HG02885 (cell line): ENCODE results near the gene ATXN7L3B.

ENCODE experiments used
- ATAC-seq: cut with Tn5 transposase; IDR thresholded peaks from one replicate; pipeline ENCODE4 v1.9.1; 2021; ENCODE audit warnings: mild to moderate bottlenecking; ENCODE audit not compliant: unreplicated experiment, poor library complexity

ATXN7L3B gene

GRCh38 chr12:74547249-74547648 is 9.6 kb downstream of the ATXN7L3B start:
- no peak for ATAC-seq

GRCh38 chr12:74551291-74551690 is 13.7 kb downstream of the ATXN7L3B start:
- no peak for ATAC-seq

DNA sequence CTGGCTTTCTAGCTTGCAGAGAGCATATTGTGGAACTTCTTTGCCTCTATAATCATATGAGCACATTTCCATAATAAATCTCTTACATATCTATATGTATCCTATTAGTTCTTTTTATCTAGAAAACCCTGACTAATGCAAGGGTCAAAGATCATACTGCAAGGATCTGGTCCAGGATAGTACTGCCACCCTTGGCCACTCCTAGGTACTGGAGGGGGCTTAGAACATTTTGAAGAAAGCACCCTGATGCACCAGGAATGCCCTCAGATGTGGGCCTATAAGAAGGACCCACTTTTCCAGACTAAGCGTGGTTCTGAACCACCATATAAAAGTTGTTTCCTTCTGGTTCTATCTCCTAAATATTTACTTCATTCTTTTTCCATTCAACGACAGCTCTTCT is 14.6 kb downstream of the ATXN7L3B start:
- ATAC-seq, result peak; percentile 46

DNA sequence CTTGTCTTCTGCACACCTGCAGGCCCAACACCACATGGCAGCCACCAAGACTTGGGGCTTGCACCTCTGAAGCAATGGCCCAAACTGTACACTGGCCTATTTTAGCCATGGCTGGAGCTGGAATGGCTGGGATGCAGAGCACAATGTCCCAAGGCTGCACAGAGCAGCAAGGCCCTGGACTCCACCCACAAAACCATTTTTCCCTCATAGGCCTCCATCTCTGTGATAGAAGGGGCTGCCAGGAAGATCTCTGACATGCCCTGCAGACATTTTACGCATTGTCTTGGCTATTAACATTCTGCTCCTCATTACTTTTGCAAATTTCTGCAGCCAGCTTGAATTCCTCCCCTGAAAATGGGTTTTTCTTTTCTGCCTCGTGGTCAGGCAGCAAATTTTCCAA is 22.1 kb downstream of the ATXN7L3B start:
- ATAC-seq, result no peak

GRCh38 chr12:74563927-74564326 is 26.3 kb downstream of the ATXN7L3B start:
- no peak for ATAC-seq

- no peak for ATAC-seq
Measured at GRCh38 chr12:74578486-74578885, 40.9 kb downstream of the ATXN7L3B start.

DNA sequence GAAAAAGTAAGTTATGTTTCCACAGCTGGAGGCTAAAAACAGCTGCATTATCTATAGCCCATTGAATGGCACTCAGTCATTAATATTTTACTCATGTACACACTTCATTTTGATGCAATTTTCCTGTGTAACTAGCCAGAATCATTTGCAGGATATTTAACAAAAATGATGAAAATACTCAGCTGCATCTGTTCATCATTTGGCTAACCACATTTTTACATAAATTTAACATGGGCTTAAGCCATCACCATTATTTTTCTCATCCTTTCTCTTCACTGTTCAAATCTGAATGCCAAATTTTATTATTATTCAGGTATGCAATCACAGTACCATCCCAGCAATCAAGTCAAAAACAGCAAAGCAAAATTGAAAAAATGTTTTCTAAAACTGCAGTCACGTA is 41.8 kb downstream of the ATXN7L3B start:
- no peak for ATAC-seq

DNA sequence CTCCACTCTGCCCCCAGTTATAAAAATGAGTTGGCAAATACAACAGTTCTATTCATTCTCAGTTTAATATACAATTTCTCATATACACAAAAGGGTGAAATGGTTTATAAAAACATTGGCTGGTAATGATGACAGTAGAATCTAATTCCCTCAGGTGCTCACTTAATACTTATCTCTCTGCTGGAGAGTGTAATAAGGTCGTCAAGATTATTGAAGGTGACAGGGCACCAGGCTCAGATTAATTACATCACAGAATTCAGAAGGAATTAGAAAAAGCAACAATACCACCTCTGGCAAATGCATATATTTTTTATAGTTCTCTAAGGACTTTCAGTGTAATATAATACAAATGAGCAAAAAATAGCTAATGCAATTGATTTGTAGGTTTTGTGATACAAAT is 42.3 kb downstream of the ATXN7L3B start:
- no peak for ATAC-seq

DNA sequence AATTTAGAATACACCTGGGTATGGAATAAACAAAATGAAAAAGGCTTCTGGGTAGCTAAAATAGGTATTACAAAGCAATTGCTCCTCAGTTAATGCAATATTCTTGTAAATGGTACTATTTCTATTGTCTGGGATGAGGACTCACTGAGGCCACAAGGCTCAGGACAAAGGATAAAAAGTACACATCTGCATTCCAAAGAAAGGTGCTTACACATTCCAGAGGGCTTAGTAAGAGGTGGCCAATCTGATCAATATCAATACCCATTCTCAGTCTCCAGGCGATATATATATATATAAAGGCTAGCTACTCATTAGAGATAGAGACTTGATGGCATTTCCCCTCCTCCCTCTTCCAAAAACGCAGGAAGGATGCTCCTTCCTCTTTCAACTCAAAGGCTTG is 43.8 kb downstream of the ATXN7L3B start:
- no peak for ATAC-seq

DNA sequence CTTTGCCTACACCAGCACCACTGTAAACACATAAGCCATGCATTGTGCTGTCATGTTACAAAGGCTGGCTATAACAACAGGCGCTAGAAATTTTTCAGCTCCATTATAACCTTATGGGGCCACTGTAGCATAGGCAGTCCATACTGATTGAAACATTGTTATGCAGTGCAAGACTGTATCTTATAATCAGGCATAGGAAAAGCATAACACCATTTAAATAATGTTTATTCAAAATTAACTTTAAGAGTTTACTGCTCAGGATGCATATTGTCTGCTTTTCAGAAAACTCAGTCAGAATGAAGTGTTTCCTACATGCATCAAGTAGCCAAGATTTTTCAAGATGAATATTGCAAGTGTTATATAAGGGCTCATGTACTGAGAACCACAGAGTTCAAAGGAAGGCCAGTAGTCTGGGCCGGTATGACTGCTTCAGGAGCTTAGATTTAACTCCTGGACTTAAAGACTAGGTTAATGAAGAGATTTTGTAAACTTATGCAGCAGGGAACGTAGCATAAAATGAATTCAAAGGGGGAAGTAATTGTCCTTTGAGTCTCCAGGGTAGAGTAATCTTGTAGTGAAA is 46.9 kb downstream of the ATXN7L3B start:
- ATAC-seq, result no peak

DNA sequence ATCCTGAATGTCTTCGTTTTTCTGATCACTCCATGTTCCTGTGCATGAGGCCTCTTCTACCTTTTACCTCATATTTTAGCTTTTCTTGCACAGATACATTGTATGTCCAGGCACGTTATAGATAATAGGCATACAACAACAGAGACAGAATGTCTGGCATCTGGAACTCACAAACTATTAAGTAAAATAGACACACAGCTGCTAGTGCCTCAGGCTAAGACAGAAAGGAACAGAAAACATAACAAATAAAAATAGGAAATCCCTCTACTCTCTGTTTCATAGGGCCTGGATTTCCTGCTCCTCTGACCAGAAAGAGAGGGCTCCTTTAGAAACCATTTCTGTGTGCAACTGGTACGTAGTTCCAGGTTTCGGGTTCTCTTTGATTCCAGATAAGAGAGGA is 48.6 kb downstream of the ATXN7L3B start:
- no peak for ATAC-seq
